Prostate gland (tissue), 2 donors: ENCODE measurements around the gene DGKQ.

Source experiments
- POLR2A ChIP-seq: fragments of 450-650 bp; IDR thresholded peaks from one replicate; pipeline ENCODE4 v1.6.1; 2016; ENCODE audit warnings: antibody characterized with exemption, mild to moderate bottlenecking
- POLR2AphosphoS5 ChIP-seq: sonication (generic); formaldehyde crosslinking; IDR thresholded peaks from one replicate; pipeline ENCODE4 v1.6.1; 2017; ENCODE audit warnings: antibody characterized with exemption
- TF ChIP-seq, protein P1 (sequence below), 4 experiments: fragments of 200-600 bp in 2 of 4; fragments of 450-650 bp in 2 of 4; sonication (generic) in 2 of 4; IDR thresholded peaks; 1 replicate in 3 of 4; 2 replicates in 1 of 4; pipeline ENCODE4 v1.5.1; 2016 to 2019; ENCODE audit warnings: antibody characterized with exemption in 4 of 4, mild to moderate bottlenecking in 2 of 4, moderate library complexity in 2 of 4

DNA sequence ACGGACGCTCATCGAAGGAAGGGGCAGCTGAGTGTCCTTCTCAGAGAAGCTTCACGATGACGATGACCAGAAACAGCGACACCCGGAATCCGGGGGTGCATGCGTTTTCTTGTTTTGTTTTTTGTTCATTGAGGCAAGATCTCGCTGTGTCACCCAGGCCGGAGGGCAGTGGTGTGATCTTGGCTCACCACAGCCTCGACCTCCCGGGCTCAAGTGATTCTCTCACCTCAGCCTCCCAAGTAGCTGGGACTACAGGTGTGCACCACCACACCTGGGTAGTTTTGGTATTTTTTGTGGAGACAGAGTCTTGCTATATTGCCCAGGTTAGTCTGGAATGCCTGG is 19.8 kb downstream of the DGKQ start:
- TF ChIP-seq, protein P1, sequence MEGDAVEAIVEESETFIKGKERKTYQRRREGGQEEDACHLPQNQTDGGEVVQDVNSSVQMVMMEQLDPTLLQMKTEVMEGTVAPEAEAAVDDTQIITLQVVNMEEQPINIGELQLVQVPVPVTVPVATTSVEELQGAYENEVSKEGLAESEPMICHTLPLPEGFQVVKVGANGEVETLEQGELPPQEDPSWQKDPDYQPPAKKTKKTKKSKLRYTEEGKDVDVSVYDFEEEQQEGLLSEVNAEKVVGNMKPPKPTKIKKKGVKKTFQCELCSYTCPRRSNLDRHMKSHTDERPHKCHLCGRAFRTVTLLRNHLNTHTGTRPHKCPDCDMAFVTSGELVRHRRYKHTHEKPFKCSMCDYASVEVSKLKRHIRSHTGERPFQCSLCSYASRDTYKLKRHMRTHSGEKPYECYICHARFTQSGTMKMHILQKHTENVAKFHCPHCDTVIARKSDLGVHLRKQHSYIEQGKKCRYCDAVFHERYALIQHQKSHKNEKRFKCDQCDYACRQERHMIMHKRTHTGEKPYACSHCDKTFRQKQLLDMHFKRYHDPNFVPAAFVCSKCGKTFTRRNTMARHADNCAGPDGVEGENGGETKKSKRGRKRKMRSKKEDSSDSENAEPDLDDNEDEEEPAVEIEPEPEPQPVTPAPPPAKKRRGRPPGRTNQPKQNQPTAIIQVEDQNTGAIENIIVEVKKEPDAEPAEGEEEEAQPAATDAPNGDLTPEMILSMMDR (IDR thresholded peaks at IDR 0.05): no peak
- TF ChIP-seq POLR2A (no peak), POLR2AphosphoS5 (no peak)
